GM20000 (cell line): ENCODE measurements around the gene PRG3.

Experiments
- DNase-seq: peaks from one replicate; pipeline ENCODE4 v3.0.0; 2012; ENCODE audit warnings: low spot score
- CTCF ChIP-seq: IDR thresholded peaks from 2 replicates; pipeline ENCODE4 v1.5.1; 2012; ENCODE audit warnings: mild to moderate bottlenecking, control low read depth; ENCODE audit errors: extremely low read depth, missing control alignments

The PRG3 gene

GRCh38 chr11:57402188-57403002 lies 21.4 kb upstream of the PRG3 start:
- no peak for TF ChIP-seq CTCF
- no peak for DNase-seq

- DNase-seq: no peak
- no peak for TF ChIP-seq CTCF
Observed at GRCh38 chr11:57399972-57400578, 19.1 kb upstream of the PRG3 start.

- no peak for DNase-seq
- no peak for TF ChIP-seq CTCF
Observed at GRCh38 chr11:57399221-57399620, 18.3 kb upstream of the PRG3 start.

GRCh38 chr11:57397394-57397990 lies 16.5 kb upstream of the PRG3 start:
- TF ChIP-seq CTCF: no peak
- no peak for DNase-seq

- no peak for TF ChIP-seq CTCF
- DNase-seq: no peak
Observed at GRCh38 chr11:57396744-57397143, 15.8 kb upstream of the PRG3 start.

- DNase-seq: no peak
- TF ChIP-seq CTCF: no peak
Observed at GRCh38 chr11:57395905-57396623, 15.1 kb upstream of the PRG3 start.
